Type B pancreatic cell (in vitro differentiated cells): Measurements from ENCODE around the gene SAP30L. TPM values are rescaled to one million over a fixed set of nuclear protein-coding genes. Genes with fewer than 3 reads are reported as not detected.

Experiments
- DNase-seq: peaks from one replicate; pipeline ENCODE4 v3.0.0; 2021; ENCODE audit warnings: mixed read lengths; ENCODE audit not compliant: unreplicated experiment; ENCODE audit errors: extremely low spot score
- H3K27ac Mint-ChIP-seq: 2 replicates; pipeline ENCODE4 v1.8.0; 2021; ENCODE audit warnings: mild to moderate bottlenecking, mixed read lengths
- H3K27me3 Mint-ChIP-seq: 2 replicates; pipeline ENCODE4 v1.8.0; 2021; ENCODE audit warnings: mixed read lengths
- H3K36me3 Mint-ChIP-seq: 2 replicates; pipeline ENCODE4 v1.8.0; 2021; ENCODE audit warnings: mixed read lengths
- H3K4me1 Mint-ChIP-seq: one replicate; pipeline ENCODE4 v1.8.0; 2021; ENCODE audit warnings: mixed read lengths; ENCODE audit not compliant: unreplicated experiment
- H3K4me3 Mint-ChIP-seq: 2 replicates; pipeline ENCODE4 v1.8.0; 2021; ENCODE audit warnings: mild to moderate bottlenecking, mixed read lengths
- H3K9me3 Mint-ChIP-seq: 2 replicates; pipeline ENCODE4 v1.8.0; 2021; ENCODE audit warnings: mixed read lengths
- total RNA-seq: library from RNA; stranded (reverse); gene quantifications from 2 replicates; pipeline ENCODE4 v1.2.1, GENCODE V29; 2021; ENCODE audit warnings: low replicate concordance
- TF ChIP-seq, protein P1 (sequence below): fragments of 200-600 bp; sonication (generic); conservative IDR thresholded peaks from 2 replicates; pipeline ENCODE4 v1.5.0; 2021; ENCODE audit warnings: antibody characterized with exemption, mild to moderate bottlenecking

SAP30L gene
- total RNA-seq, 1 donor from 2014 or later = 43.7 TPM

DNA sequence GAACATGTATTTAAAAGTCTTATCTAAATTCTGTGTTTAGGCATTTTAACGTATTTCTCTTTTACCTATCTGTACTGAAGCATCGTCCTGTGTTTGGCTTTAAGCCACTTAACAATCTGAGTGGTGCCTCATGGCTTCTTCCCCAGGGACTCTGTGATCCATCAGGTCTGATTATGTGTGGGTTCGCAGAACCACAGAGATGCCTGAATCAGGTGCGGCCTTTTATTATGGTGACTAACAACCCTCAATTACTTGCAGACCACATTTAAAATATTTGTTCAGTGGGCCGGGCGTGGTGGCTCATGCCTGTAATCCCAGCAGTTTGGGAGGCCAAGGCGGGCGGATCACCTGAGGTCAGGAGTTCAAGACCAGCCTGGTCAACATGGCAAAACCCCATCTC lies 39.6 kb upstream of the SAP30L start:
- Mint-ChIP-seq H3K9me3 (no peaks in the 10 kb centered on the region), H3K36me3 (peaks cover 3% of the 10 kb centered on the region), H3K4me1 (peaks cover 14% of the 10 kb centered on the region), H3K4me3 (no peak overlapping the region), H3K27ac (no peak overlapping the region), H3K27me3 (peaks cover 18% of the 10 kb centered on the region)
- TF ChIP-seq, protein P1, sequence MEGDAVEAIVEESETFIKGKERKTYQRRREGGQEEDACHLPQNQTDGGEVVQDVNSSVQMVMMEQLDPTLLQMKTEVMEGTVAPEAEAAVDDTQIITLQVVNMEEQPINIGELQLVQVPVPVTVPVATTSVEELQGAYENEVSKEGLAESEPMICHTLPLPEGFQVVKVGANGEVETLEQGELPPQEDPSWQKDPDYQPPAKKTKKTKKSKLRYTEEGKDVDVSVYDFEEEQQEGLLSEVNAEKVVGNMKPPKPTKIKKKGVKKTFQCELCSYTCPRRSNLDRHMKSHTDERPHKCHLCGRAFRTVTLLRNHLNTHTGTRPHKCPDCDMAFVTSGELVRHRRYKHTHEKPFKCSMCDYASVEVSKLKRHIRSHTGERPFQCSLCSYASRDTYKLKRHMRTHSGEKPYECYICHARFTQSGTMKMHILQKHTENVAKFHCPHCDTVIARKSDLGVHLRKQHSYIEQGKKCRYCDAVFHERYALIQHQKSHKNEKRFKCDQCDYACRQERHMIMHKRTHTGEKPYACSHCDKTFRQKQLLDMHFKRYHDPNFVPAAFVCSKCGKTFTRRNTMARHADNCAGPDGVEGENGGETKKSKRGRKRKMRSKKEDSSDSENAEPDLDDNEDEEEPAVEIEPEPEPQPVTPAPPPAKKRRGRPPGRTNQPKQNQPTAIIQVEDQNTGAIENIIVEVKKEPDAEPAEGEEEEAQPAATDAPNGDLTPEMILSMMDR = no peak
- DNase-seq = no peak

DNA sequence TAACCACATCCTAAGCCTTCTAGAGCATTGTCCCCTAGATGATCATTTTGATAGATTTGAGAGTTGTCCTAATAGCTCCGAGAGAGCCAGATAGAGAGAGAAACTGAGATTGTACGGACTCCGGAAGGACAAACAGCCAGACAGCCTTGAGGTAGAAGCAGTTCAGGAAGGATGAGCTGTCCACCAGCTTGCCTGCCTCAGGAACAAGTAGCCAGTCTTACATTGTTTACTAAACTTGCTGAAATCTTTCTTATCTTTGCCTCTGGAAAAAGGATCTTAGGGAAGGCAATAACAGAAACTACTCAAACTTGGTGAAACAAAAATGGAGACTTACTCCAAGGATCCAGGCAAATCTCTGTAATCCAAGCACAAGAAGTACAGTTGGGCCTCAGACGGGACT lies 39.0 kb upstream of the SAP30L start:
- no peak overlapping the region for H3K27ac Mint-ChIP-seq
- H3K9me3 Mint-ChIP-seq = no peaks in the 10 kb centered on the region
- peaks cover 18% of the 10 kb centered on the region for H3K27me3 Mint-ChIP-seq
- no peak overlapping the region for H3K4me3 Mint-ChIP-seq
- H3K36me3 Mint-ChIP-seq = peaks cover 3% of the 10 kb centered on the region
- no peak for DNase-seq
- TF ChIP-seq, protein P1 = no peak
- peaks cover 14% of the 10 kb centered on the region for H3K4me1 Mint-ChIP-seq

DNA sequence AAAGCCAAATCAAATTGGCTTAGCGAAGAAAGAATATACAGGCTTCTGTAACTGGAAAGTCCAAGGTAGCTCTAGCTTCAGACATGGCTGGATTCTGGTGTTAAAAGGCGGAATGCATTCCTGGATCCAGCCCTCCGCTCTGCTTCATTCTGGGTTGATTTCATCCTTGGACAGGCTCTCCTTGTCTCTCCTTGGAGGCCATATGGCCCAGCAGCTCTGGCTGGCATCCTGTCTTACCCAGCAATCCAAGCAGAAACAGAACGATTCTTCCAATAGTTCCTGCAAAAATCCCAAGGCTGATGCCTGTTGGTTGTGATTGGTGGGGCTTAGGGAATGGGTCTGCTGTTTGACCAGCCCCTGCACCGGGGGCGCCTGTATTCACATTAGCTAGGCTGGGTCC lies 37.0 kb upstream of the SAP30L start:
- no peaks in the 10 kb centered on the region for H3K36me3 Mint-ChIP-seq
- peaks cover 14% of the 10 kb centered on the region for H3K4me1 Mint-ChIP-seq
- H3K9me3 Mint-ChIP-seq = no peaks in the 10 kb centered on the region
- H3K27me3 Mint-ChIP-seq = peaks cover 11% of the 10 kb centered on the region
- no peak overlapping the region for H3K4me3 Mint-ChIP-seq
- no peak overlapping the region for H3K27ac Mint-ChIP-seq
- DNase-seq = no peak
- TF ChIP-seq, protein P1 = no peak

DNA sequence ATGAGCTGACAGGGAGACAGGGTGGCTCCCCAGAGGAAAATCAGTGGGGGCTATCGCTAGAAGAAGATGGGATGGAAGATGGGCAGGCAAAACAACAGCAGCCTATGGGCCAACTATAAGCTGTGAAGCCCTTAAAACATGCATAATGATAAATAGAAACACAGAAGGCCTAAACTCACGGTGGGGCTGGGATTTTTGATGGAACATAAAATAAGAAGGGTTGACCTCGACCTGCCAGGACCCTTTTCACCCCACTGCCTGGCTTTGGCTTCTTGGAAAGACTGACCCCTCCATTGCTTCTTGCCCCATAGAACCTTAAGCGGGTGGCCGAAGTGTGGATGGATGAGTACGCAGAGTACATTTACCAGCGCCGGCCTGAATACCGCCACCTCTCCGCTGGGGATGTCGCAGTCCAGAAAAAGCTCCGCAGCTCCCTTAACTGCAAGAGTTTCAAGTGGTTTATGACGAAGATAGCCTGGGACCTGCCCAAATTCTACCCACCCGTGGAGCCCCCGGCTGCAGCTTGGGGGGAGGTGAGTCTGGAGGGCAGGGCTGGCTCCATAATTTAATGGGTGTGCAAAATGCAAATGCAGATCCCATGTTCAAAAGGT lies 36.5 kb upstream of the SAP30L start:
- no peak for DNase-seq
- H3K36me3 Mint-ChIP-seq = peaks cover 3% of the 10 kb centered on the region
- peaks cover 7% of the 10 kb centered on the region for H3K27me3 Mint-ChIP-seq
- TF ChIP-seq, protein P1 = no peak
- H3K27ac Mint-ChIP-seq = no peak overlapping the region
- peaks cover 11% of the 10 kb centered on the region for H3K4me1 Mint-ChIP-seq
- no peak overlapping the region for H3K4me3 Mint-ChIP-seq
- no peaks in the 10 kb centered on the region for H3K9me3 Mint-ChIP-seq

DNA sequence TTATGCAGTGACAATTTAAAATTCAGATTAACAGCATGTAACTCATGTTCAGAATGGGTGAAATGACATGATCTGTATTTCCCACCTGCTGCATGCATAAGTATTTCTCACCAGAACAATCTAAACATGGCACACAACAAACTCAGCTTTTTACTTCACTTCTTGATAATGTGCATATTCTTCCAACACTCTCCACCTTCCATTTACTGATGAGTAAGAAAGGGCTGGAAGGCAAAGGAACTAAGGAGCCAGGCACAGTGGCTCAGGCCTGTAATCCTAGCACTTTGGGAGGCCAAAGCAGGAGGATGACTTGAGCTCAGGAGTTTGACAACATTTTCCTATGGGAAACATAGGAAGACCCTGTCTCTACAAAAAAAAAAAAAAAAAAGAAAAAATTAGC lies 35.8 kb upstream of the SAP30L start:
- no peak for DNase-seq
- Mint-ChIP-seq H3K4me3 (no peak overlapping the region), H3K9me3 (no peaks in the 10 kb centered on the region), H3K4me1 (peaks cover 8% of the 10 kb centered on the region), H3K27me3 (peaks cover 4% of the 10 kb centered on the region), H3K27ac (no peak overlapping the region), H3K36me3 (peaks cover 5% of the 10 kb centered on the region)
- TF ChIP-seq, protein P1 = no peak

DNA sequence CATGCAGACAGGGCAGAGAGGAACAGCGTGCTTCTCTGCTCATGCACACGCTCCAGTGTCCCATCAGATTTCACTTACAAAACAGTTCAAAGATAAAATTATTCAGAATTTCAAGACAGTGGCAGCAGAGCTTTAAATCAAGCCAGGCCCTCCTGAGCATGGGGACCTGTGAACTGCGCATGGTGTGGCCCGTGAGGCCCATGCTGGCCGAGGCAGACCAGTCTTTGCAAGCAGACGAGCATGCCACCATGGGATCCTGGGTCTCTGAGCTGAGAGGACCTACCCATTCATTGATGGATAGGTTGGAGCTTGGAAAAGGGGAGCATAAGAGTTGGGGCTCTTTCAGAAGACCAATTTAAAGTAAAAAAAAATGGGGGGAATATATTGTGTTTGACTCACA lies 35.0 kb upstream of the SAP30L start:
- no peaks in the 10 kb centered on the region for H3K27me3 Mint-ChIP-seq

More for the DNA sequence above, 35.0 kb upstream of the SAP30L start:
- H3K4me1 Mint-ChIP-seq = peaks cover 8% of the 10 kb centered on the region
- H3K36me3 Mint-ChIP-seq = peaks cover 5% of the 10 kb centered on the region
- no peak overlapping the region for H3K27ac Mint-ChIP-seq
- no peak for DNase-seq
- no peak overlapping the region for H3K4me3 Mint-ChIP-seq
- no peaks in the 10 kb centered on the region for H3K9me3 Mint-ChIP-seq
- TF ChIP-seq, protein P1 = no peak
